AG04450 (cell line): ENCODE measurements around the gene STARD13. TPM values are rescaled to one million over a fixed set of nuclear protein-coding genes. Genes with fewer than 3 reads are reported as not detected.
A peak's percentile ranks its signal among the peaks of the same experiment; 100 is the strongest.

Experiments
- CTCF ChIA-PET: fragments of 300-600, 350-600 bp; formaldehyde crosslinking; extraction: SDS; loops from one replicate; lab custom pipeline; 2022; ENCODE audit warnings: antibody characterized with exemption, inconsistent platforms; lab: Charles Lee
- POLR2A ChIA-PET: fragments of 350-600 bp; formaldehyde crosslinking; extraction: SDS; loops from one replicate; lab custom pipeline; 2021; ENCODE audit warnings: antibody characterized with exemption, inconsistent platforms; lab: Yijun Ruan, JAX
- DNase-seq: peaks from one replicate; pipeline ENCODE4 v3.0.0-alpha.2; 2011; ENCODE audit warnings: low read depth, low spot score
- H3K27ac ChIP-seq: one replicate; pipeline ENCODE4 v1.5.1; 2012; ENCODE audit warnings: low read depth, low read length, control low read depth
- H3K27me3 ChIP-seq: one replicate; pipeline ENCODE4 v1.6.0; 2012; ENCODE audit warnings: low read length; ENCODE audit not compliant: control insufficient read depth, insufficient read depth
- H3K4me3 ChIP-seq: 2 replicates; pipeline ENCODE4 v1.5.1; 2011; ENCODE audit warnings: mild to moderate bottlenecking, low read depth, low read length, control low read depth
- H3K9me3 ChIP-seq: 2 replicates; pipeline ENCODE4 v1.5.1; 2012; ENCODE audit warnings: low read length; ENCODE audit not compliant: control insufficient read depth, insufficient read depth
- CTCF ChIP-seq: IDR thresholded peaks from 2 replicates; pipeline ENCODE4 v1.5.1; 2011; ENCODE audit warnings: low read depth, low read length, control low read depth, inconsistent platforms
- polyA plus RNA-seq: library from polyadenylated mRNA; depleted of rRNA; stranded (reverse); fragments of >200 nt; gene quantifications from 2 replicates; pipeline ENCODE4 v1.2.3, GENCODE V29; 2011

STARD13 gene
- polyA plus RNA-seq, 1 experiment, result 27.7 TPM

DNA sequence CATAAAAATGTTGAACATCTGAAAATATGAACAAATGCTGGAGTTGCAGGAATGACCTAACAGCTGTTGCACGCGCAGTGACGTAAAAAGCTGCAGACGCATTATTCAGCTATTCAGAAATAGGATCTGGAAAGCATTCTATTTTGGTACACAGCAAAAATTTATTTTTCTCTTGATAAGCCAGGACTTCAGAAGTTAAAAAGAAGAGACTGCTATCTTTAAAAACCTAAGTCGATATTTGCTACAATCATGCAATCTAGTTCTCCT lies 36.9 kb upstream of the STARD13 start:
- peak; percentile 84 for DNase-seq
- no peaks in the 10 kb centered on the region for H3K9me3 ChIP-seq
- H3K4me3 ChIP-seq, result peak overlapping the region; percentile 51
- ChIA-PET CTCF (interaction anchor here (1.2 to 1.5 kb wide), 3 partner anchors 18 to 220 kb away, joined by 3 to 9 read pairs (median 4); partner anchors contain the start of gene STARD13), POLR2A (interaction anchor here (0.9 to 1.9 kb wide), 4 partner anchors 26 to 108 kb away, joined by 3 to 7 read pairs (median 3); partner anchors contain the start of gene STARD13)
- H3K27me3 ChIP-seq, result no peaks in the 10 kb centered on the region
- TF ChIP-seq CTCF, result no peak
- H3K27ac ChIP-seq, result peak overlapping the region; percentile 88

DNA sequence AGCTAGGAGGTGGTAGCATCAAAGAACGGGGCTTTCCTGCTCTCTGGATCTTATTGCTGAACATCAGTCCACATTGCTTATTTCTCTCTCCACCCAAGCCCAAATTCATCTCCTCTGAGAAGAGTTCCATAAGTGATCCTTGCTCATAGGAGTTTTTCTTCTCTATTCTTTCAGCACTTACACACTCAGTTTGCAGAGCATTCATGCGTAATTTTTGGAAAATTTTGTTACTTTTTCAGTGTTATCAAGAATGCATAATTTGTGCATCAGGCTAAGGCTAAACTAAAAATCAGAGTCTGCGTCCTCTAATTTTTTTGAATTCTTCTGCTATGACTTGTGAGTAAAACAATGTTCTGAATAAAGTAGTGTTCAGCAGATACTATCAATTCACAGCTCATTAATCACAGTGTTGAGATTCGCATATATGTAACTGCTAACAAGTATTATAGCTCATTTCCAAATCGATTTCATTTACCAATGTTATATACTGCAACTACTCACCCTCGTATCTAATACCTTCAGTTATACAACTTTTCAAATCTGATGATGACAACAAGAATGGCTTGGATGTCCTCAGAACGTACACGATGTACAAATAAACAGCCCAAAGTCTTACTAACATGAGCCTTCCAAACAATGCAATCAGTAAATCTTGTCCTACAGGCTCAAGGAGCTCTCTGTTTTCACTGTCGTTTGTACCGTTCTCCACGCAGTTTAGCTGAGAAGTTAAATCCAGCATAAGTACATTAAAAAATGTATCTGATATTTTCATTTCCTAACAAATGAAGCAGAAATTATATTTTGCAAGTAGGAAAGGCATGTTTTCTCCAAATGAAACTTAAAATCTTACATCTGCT lies 36.4 kb upstream of the STARD13 start:
- TF ChIP-seq CTCF, result no peak
- CTCF ChIA-PET, result interaction anchor here (1.2 to 1.5 kb wide), 2 partner anchors 36 to 221 kb away, joined by 4 to 9 read pairs; partner anchors contain the start of gene STARD13
- Histone ChIP-seq H3K4me3 (peak overlapping the region; percentile 51), H3K27me3 (no peaks in the 10 kb centered on the region), H3K27ac (peak overlapping the region; percentile 88), H3K9me3 (no peaks in the 10 kb centered on the region)
- POLR2A ChIA-PET, result interaction anchor here (0.9 to 1.9 kb wide), 4 partner anchors 27 to 108 kb away, joined by 3 to 7 read pairs (median 3); partner anchors contain the start of gene STARD13
- no peak for DNase-seq

DNA sequence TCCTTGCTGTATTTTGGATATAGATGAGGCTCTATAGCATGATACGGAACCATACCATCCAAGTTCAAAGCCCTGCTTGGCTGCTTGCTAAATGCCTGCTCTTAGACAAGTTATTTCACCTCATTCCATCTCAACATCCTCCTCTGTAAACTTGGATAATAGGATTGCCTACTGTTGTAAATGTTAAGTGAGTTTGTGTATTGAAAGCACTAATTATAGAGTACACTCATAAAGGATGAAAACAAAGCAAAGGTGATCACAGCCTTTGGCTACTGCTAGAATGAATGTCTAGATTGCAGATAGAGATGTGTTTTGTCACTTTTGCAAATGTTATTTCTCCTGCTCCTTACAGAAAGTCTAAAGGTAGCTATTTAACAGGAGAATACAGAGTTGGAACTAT lies 34.3 kb upstream of the STARD13 start:
- ChIA-PET POLR2A (no interaction called here), CTCF (interaction anchor here (0.8 kb wide), 1 partner anchor 732 kb away, joined by 3 read pairs; no protein-coding TSS in a partner anchor)
- H3K9me3 ChIP-seq, result no peaks in the 10 kb centered on the region
- no peaks in the 10 kb centered on the region for H3K27me3 ChIP-seq
- no peak for TF ChIP-seq CTCF
- H3K27ac ChIP-seq, result no peak overlapping the region
- no peak overlapping the region for H3K4me3 ChIP-seq
- no peak for DNase-seq

- H3K9me3 ChIP-seq, result no peaks in the 10 kb centered on the region
- CTCF ChIA-PET, result no interaction called here
- H3K4me3 ChIP-seq, result no peak overlapping the region
- no peak overlapping the region for H3K27ac ChIP-seq
- POLR2A ChIA-PET, result no interaction called here
- no peak for DNase-seq
- TF ChIP-seq CTCF, result no peak
- no peaks in the 10 kb centered on the region for H3K27me3 ChIP-seq
These were observed 33.2 kb upstream of the STARD13 start for GRCh38 chr13:33318744-33319143.

DNA sequence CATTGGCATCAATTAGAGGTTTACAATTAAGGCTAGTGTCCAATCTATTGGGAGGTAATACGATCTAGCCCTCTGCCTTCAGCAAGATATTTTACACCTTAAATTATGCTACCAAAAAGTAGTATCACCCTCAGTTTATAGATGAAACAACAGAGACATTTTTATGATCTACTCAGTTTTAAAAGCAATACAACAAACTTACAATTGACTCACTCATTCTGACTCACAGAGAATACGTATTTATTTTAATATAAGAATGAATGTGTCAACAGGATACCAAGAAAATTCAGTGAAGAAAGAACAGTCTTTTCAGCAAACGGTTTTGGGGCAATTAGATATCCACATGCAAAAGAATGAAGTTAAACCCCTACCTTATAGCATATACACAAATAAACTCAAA lies 32.5 kb upstream of the STARD13 start:
- H3K9me3 ChIP-seq, result no peaks in the 10 kb centered on the region
- TF ChIP-seq CTCF, result no peak
- POLR2A ChIA-PET, result no interaction called here
- no peak overlapping the region for H3K4me3 ChIP-seq
- DNase-seq, result no peak
- CTCF ChIA-PET, result no interaction called here
- H3K27ac ChIP-seq, result no peak overlapping the region
- H3K27me3 ChIP-seq, result no peaks in the 10 kb centered on the region
